ENCODE data around the gene PPHLN1. TPM values are rescaled to one million over a fixed set of nuclear protein-coding genes. Genes with fewer than 3 reads are reported as not detected.
"Not testable (repeated sequence)": the region's sequence is repeated elsewhere in the genome, so short reads cannot be mapped to it uniquely, and the experiment has no call there.

The PPHLN1 gene
- total RNA-seq, 1 donor from 2014 or later: 59.7 TPM

- H3K4me1 Mint-ChIP-seq (ENCODE audit: unreplicated experiment): no peaks in the 10 kb centered on the region
- H3K27me3 Mint-ChIP-seq: no peaks in the 10 kb centered on the region
- TF ChIP-seq CTCF (conservative IDR thresholded peaks at IDR 0.05): no peak
- DNase-seq (ENCODE audit: extremely low spot score, unreplicated experiment): no peak
- H3K27ac Mint-ChIP-seq: no peak overlapping the region
- peaks cover 24% of the 10 kb centered on the region for H3K36me3 Mint-ChIP-seq
- H3K4me3 Mint-ChIP-seq: no peak overlapping the region
- no peaks in the 10 kb centered on the region for H3K9me3 Mint-ChIP-seq
Measured at GRCh38 chr12:42373669-42374068, 47.7 kb downstream of the PPHLN1 start.

- H3K4me3 Mint-ChIP-seq: no peak overlapping the region
- no peak overlapping the region for H3K27ac Mint-ChIP-seq
- H3K27me3 Mint-ChIP-seq: no peaks in the 10 kb centered on the region
- no peak for DNase-seq (ENCODE audit: extremely low spot score, unreplicated experiment)
- no peaks in the 10 kb centered on the region for H3K4me1 Mint-ChIP-seq (ENCODE audit: unreplicated experiment)
- no peak for TF ChIP-seq CTCF (conservative IDR thresholded peaks at IDR 0.05)
- H3K9me3 Mint-ChIP-seq: no peaks in the 10 kb centered on the region
- H3K36me3 Mint-ChIP-seq: peaks cover 16% of the 10 kb centered on the region
Measured at GRCh38 chr12:42380733-42381132, 54.8 kb downstream of the PPHLN1 start.

GRCh38 chr12:42382013-42382696, 56.2 kb downstream of the PPHLN1 start:
- no peak for DNase-seq (ENCODE audit: extremely low spot score, unreplicated experiment)
- H3K36me3 Mint-ChIP-seq: peaks cover 9% of the 10 kb centered on the region
- no peaks in the 10 kb centered on the region for H3K27me3 Mint-ChIP-seq
- no peak overlapping the region for H3K4me3 Mint-ChIP-seq
- no peak for TF ChIP-seq CTCF (conservative IDR thresholded peaks at IDR 0.05)
- no peaks in the 10 kb centered on the region for H3K9me3 Mint-ChIP-seq
- H3K27ac Mint-ChIP-seq: no peak overlapping the region
- H3K4me1 Mint-ChIP-seq (ENCODE audit: unreplicated experiment): no peaks in the 10 kb centered on the region

GRCh38 chr12:42385326-42385841, 59.4 kb downstream of the PPHLN1 start:
- H3K4me3 Mint-ChIP-seq: no peak overlapping the region
- H3K27ac Mint-ChIP-seq: no peak overlapping the region
- H3K27me3 Mint-ChIP-seq: no peaks in the 10 kb centered on the region
- peaks cover 25% of the 10 kb centered on the region for H3K36me3 Mint-ChIP-seq
- DNase-seq (ENCODE audit: extremely low spot score, unreplicated experiment): no peak
- no peak for TF ChIP-seq CTCF (conservative IDR thresholded peaks at IDR 0.05)
- H3K9me3 Mint-ChIP-seq: no peaks in the 10 kb centered on the region
- H3K4me1 Mint-ChIP-seq (ENCODE audit: unreplicated experiment): no peaks in the 10 kb centered on the region

- Mint-ChIP-seq H3K4me1 (ENCODE audit: unreplicated experiment) (no peaks in the 10 kb centered on the region), H3K27me3 (no peaks in the 10 kb centered on the region), H3K36me3 (peaks cover 29% of the 10 kb centered on the region), H3K27ac (no peak overlapping the region), H3K9me3 (no peaks in the 10 kb centered on the region), H3K4me3 (no peak overlapping the region)
- no peak for TF ChIP-seq CTCF (conservative IDR thresholded peaks at IDR 0.05)
- DNase-seq (ENCODE audit: extremely low spot score, unreplicated experiment): no peak
Measured at GRCh38 chr12:42386308-42386707, 60.3 kb downstream of the PPHLN1 start.

- not testable (repeated sequence) for DNase-seq (ENCODE audit: extremely low spot score, unreplicated experiment); H3K4me3 Mint-ChIP-seq; H3K4me1 Mint-ChIP-seq (ENCODE audit: unreplicated experiment); H3K27ac Mint-ChIP-seq; H3K9me3 Mint-ChIP-seq; H3K27me3 Mint-ChIP-seq
- peaks cover 23% of the 10 kb centered on the region for H3K36me3 Mint-ChIP-seq
Measured at GRCh38 chr12:42388086-42388485, 62.1 kb downstream of the PPHLN1 start.

Data from type B pancreatic cell (in vitro differentiated cells).